Measurements from ENCODE around the gene C10orf90. TPM values are rescaled to one million over a fixed set of nuclear protein-coding genes. Genes with fewer than 3 reads are reported as not detected.

Gene C10orf90
- total RNA-seq, 3 donors from 2014 or later (not counting 1 experiment from before 2014, with no cell fraction given): not detected

DNA sequence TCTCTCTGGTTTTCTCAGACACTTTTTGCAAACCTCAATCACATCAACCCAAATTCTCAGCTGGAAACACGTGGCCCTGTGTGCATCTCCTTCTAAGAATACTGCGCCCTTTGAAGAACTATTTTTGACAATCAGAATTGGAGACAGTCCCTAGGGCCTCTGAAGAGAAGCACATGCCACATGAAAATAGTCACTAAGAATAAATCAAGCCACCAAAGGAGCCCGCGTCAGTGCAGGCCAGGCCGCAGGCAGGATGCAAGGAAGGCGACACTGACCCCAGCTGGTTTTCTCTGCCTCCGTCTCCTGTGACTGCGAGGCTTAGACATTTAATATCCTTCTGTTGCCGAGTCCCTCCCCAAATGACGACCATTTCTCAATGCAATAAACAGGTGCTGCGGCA is 194.2 kb downstream of the C10orf90 start:
- WGBS (ENCODE audit: insufficient coverage): 55% methylated on average over 11 of the region's 11 CpGs
- no peak for ATAC-seq
- no peak overlapping the region for H3K4me3 Mint-ChIP-seq
- intact Hi-C loops (cut with micrococcal nuclease): no loop called here
- peaks cover 24 to 73% of the 10 kb centered on the region in 2 donors for H3K27me3 Mint-ChIP-seq (ENCODE audit: low read depth in 2 of 2)
- no peaks in the 10 kb centered on the region for H3K36me3 Mint-ChIP-seq
- peaks cover 0 to 2% of the 10 kb centered on the region in 2 donors for H3K9me3 Mint-ChIP-seq
- no peak for DNase-seq
- H3K4me1 Mint-ChIP-seq: peaks cover 2% of the 10 kb centered on the region in 2 donors
- no peak overlapping the region for H3K27ac Mint-ChIP-seq
- Histone ChIP-seq H3K9me3 (ENCODE audit: control insufficient read depth, insufficient read depth, low read length) (no peaks in the 10 kb centered on the region), H3K36me3 (ENCODE audit: control insufficient read depth, insufficient read depth, low read length) (no peaks in the 10 kb centered on the region), H3K27me3 (ENCODE audit: control insufficient read depth, insufficient read depth, low read length) (no peaks in the 10 kb centered on the region), H3K4me3 (ENCODE audit: low read length) (no peak overlapping the region), H3K27ac (ENCODE audit: low read length) (no peak overlapping the region), H3K4me1 (ENCODE audit: control insufficient read depth, insufficient read depth, low read length) (no peaks in the 10 kb centered on the region)
- TF ChIP-seq, protein P1, sequence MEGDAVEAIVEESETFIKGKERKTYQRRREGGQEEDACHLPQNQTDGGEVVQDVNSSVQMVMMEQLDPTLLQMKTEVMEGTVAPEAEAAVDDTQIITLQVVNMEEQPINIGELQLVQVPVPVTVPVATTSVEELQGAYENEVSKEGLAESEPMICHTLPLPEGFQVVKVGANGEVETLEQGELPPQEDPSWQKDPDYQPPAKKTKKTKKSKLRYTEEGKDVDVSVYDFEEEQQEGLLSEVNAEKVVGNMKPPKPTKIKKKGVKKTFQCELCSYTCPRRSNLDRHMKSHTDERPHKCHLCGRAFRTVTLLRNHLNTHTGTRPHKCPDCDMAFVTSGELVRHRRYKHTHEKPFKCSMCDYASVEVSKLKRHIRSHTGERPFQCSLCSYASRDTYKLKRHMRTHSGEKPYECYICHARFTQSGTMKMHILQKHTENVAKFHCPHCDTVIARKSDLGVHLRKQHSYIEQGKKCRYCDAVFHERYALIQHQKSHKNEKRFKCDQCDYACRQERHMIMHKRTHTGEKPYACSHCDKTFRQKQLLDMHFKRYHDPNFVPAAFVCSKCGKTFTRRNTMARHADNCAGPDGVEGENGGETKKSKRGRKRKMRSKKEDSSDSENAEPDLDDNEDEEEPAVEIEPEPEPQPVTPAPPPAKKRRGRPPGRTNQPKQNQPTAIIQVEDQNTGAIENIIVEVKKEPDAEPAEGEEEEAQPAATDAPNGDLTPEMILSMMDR (IDR thresholded peaks at IDR 0.05): no peak

DNA sequence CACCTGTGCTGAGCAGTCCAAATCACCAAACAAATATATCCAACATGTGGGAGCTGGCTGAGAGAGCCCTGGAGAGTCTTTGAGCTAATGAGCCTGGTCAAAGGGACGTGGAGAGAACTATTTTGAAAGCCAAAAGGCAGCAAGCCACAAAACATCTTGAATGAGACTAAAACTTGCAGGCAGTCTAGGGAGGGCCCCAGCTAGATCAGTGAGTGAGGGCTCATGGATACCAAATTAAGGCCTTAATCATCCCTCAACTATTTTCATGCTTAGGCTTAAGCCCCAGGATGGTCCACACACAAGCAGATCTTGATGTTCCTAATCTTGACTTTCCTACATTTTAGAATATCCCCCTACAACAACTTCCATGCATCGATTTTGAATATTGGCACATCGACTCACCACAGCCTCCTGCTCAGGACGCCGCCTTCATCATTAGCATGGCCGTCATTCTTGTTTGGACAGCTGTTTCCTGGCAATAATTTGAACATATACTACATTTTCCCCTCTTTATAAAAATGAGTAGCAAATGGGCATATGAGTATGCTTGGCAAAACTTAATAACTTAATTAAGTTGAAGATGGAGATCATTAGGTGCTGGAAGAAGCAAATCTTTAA is 195.3 kb downstream of the C10orf90 start:
- Histone ChIP-seq H3K9me3 (ENCODE audit: control insufficient read depth, insufficient read depth, low read length) (no peaks in the 10 kb centered on the region), H3K4me1 (ENCODE audit: control insufficient read depth, insufficient read depth, low read length) (peaks cover 3% of the 10 kb centered on the region), H3K36me3 (ENCODE audit: control insufficient read depth, insufficient read depth, low read length) (no peaks in the 10 kb centered on the region), H3K4me3 (ENCODE audit: low read length) (no peak overlapping the region), H3K27ac (ENCODE audit: low read length) (no peak overlapping the region), H3K27me3 (ENCODE audit: control insufficient read depth, insufficient read depth, low read length) (no peaks in the 10 kb centered on the region)
- TF ChIP-seq, protein P1 (IDR thresholded peaks at IDR 0.05): no peak
- DNase-seq: no peak
- Mint-ChIP-seq H3K36me3 (no peaks in the 10 kb centered on the region), H3K4me3 (no peak overlapping the region), H3K9me3 (peaks cover 0 to 2% of the 10 kb centered on the region in 2 donors), H3K4me1 (peaks cover 12 to 13% of the 10 kb centered on the region in 2 donors), H3K27me3 (ENCODE audit: low read depth in 2 of 2) (peaks cover 24 to 74% of the 10 kb centered on the region in 2 donors), H3K27ac (no peak overlapping the region)
- ATAC-seq: no peak
- intact Hi-C loops (cut with micrococcal nuclease): no loop called here
- WGBS (ENCODE audit: insufficient coverage): 84% methylated on average over 6 of the region's 6 CpGs

DNA sequence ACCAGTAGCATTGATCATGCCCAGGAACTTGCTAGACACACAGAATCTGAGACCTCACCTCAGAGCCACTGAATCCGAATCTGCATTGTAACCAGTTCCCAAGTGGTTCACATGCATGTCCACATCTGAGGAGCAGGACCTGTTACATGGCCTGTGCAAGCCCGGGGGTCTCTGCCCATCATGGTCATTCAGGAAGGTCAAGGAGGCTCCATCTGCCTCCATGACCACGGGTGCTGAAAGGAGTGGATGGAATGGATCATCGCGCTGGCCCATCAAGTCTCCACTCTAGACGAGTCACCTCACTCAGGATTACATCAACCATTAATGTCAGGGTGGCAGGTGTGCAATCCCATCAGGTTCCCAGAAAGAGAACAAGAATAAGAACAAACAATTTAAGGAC is 196.5 kb downstream of the C10orf90 start:
- no peak for DNase-seq
- Histone ChIP-seq H3K4me1 (ENCODE audit: control insufficient read depth, insufficient read depth, low read length) (peaks cover 13% of the 10 kb centered on the region), H3K4me3 (ENCODE audit: low read length) (no peak overlapping the region), H3K9me3 (ENCODE audit: control insufficient read depth, insufficient read depth, low read length) (no peaks in the 10 kb centered on the region), H3K27me3 (ENCODE audit: control insufficient read depth, insufficient read depth, low read length) (no peaks in the 10 kb centered on the region), H3K36me3 (ENCODE audit: control insufficient read depth, insufficient read depth, low read length) (no peaks in the 10 kb centered on the region), H3K27ac (ENCODE audit: low read length) (no peak overlapping the region)
- ATAC-seq: no peak
- peaks cover 27 to 81% of the 10 kb centered on the region in 2 donors for H3K27me3 Mint-ChIP-seq (ENCODE audit: low read depth in 2 of 2)
- intact Hi-C loops (cut with micrococcal nuclease): no loop called here
- TF ChIP-seq, protein P1 (IDR thresholded peaks at IDR 0.05): no peak
- WGBS (ENCODE audit: insufficient coverage): 88% methylated on average over 6 of the region's 6 CpGs
- no peak overlapping the region for H3K4me3 Mint-ChIP-seq
- no peak overlapping the region for H3K27ac Mint-ChIP-seq
- H3K36me3 Mint-ChIP-seq: no peaks in the 10 kb centered on the region
- peaks cover 0 to 2% of the 10 kb centered on the region in 2 donors for H3K9me3 Mint-ChIP-seq
- peaks cover 24% of the 10 kb centered on the region in 2 donors for H3K4me1 Mint-ChIP-seq

DNA sequence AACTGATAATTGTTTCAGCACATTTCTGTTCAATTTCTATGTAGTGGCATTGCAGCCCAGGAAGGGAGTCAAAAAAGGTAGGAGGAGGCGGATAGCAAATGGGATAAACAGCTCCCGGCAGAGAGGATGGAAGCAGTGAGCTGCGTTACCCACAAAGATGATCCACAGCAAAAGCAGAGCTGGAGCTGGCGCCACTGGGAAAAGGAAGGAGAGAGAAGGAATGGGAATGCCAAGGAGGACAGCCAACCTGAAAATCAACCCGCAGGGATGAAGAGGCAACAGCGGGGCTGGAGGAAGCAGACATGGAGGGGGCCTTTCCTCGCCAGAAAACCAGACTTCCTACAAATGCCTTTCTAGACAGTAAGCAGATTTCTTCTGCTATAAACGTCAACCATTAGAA is 199.5 kb downstream of the C10orf90 start:
- no peaks in the 10 kb centered on the region for H3K27me3 ChIP-seq (ENCODE audit: control insufficient read depth, insufficient read depth, low read length)
- Mint-ChIP-seq H3K4me1 (peaks cover 36 to 40% of the 10 kb centered on the region in 2 donors), H3K36me3 (no peaks in the 10 kb centered on the region), H3K9me3 (peaks cover 0 to 2% of the 10 kb centered on the region in 2 donors), H3K27me3 (ENCODE audit: low read depth in 2 of 2) (peaks cover 28 to 57% of the 10 kb centered on the region in 2 donors), H3K4me3 (no peak overlapping the region), H3K27ac (no peak overlapping the region)
- DNase-seq: no peak
- no peak for ATAC-seq
- H3K4me3 ChIP-seq (ENCODE audit: low read length): no peak overlapping the region
- 68% methylated on average over 8 of the region's 8 CpGs for WGBS (ENCODE audit: insufficient coverage)
- no peak overlapping the region for H3K27ac ChIP-seq (ENCODE audit: low read length)
- TF ChIP-seq, protein P1 (IDR thresholded peaks at IDR 0.05): no peak
- intact Hi-C loops (cut with micrococcal nuclease): no loop called here
- H3K4me1 ChIP-seq (ENCODE audit: control insufficient read depth, insufficient read depth, low read length): peaks cover 29% of the 10 kb centered on the region
- no peaks in the 10 kb centered on the region for H3K36me3 ChIP-seq (ENCODE audit: control insufficient read depth, insufficient read depth, low read length)
- H3K9me3 ChIP-seq (ENCODE audit: control insufficient read depth, insufficient read depth, low read length): no peaks in the 10 kb centered on the region

All from natural killer cell (primary cell).